Activated T-cell treated with anti-CD3 and anti-CD28 coated beads, Interleukin-2, amount 50 U/mL, for 24 hours (primary cell): ENCODE results near the gene CASP9.
"Not testable (repeated sequence)": the region's sequence is repeated elsewhere in the genome, so short reads cannot be mapped to it uniquely, and the experiment has no call there.

Source experiments
- DNase-seq: peaks from one replicate; pipeline ENCODE4 v3.0.0-alpha.2; 2020
- H3K27ac Mint-ChIP-seq: 2 replicates; pipeline ENCODE4 v1.8.0; 2020; ENCODE audit warnings: mild to moderate bottlenecking, mixed read lengths
- H3K27me3 Mint-ChIP-seq: 2 replicates; pipeline ENCODE4 v1.8.0; 2020; ENCODE audit warnings: mixed read lengths
- H3K36me3 Mint-ChIP-seq: 2 replicates; pipeline ENCODE4 v1.8.0; 2020; ENCODE audit warnings: low read depth, mixed read lengths
- H3K4me1 Mint-ChIP-seq: 2 replicates; pipeline ENCODE4 v1.8.0; 2020; ENCODE audit warnings: low read depth, mixed read lengths
- H3K4me3 Mint-ChIP-seq: 2 replicates; pipeline ENCODE4 v1.8.0; 2020; ENCODE audit warnings: mild to moderate bottlenecking, moderate library complexity, mixed read lengths
- H3K9me3 Mint-ChIP-seq: 2 replicates; pipeline ENCODE4 v1.8.0; 2020; ENCODE audit warnings: mixed read lengths

CASP9 gene

DNA sequence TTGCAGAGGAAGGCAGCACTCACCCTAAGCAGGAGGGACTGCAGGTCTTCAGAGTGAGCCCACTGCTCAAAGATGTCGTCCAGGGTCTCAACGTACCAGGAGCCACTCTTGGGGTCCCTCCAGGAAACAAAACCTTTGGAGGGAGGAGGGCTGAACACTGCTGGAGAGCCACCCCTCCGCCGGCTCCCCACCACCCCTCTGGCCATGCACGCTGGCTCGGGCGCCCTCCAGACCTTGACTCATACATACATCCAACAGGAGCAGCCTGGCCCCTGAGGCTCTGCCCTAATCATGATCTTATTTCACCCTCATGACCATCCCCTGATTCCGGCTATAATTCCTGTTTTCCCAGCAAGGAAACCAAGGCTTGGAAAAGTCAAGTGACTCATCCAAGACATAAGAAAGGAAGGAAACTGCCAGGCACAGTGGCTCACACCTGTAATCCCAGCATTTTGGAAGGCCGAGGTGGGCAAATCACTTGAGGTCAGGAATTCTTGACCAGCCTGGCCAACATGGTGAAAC, 30.1 kb downstream of the CASP9 start:
- H3K27ac Mint-ChIP-seq = no peak overlapping the region
- H3K27me3 Mint-ChIP-seq = no peaks in the 10 kb centered on the region

DNA sequence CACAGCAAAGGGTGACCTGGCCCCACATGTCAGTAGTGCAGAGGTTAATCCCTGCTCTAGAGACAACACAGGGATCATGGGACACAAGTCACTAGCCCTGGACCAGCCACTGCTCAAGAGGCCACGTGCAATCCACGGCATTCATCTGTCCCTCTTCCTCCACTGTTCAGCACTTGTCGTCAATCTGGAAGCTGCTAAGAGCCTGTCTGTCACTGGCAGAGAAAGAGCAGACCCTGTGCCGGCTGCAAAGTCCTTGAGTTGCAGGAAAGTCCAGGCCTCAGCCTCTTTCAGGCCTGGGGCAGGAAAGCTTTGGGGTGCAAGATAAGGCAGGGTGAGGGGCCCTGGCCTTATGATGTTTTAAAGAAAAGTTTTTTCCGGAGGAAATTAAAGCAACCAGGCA, 31.4 kb downstream of the CASP9 start:
- Mint-ChIP-seq H3K27me3 (no peaks in the 10 kb centered on the region), H3K36me3 (peaks cover 37% of the 10 kb centered on the region), H3K9me3 (no peaks in the 10 kb centered on the region), H3K4me1 (peaks cover 2% of the 10 kb centered on the region), H3K27ac (no peak overlapping the region), H3K4me3 (no peak overlapping the region)
- no peak for DNase-seq

More for the DNA sequence above, 30.1 kb downstream of the CASP9 start:
- Mint-ChIP-seq H3K36me3 (peaks cover 40% of the 10 kb centered on the region), H3K4me3 (no peak overlapping the region), H3K4me1 (peaks cover 2% of the 10 kb centered on the region), H3K9me3 (no peaks in the 10 kb centered on the region)
- no peak for DNase-seq

DNA sequence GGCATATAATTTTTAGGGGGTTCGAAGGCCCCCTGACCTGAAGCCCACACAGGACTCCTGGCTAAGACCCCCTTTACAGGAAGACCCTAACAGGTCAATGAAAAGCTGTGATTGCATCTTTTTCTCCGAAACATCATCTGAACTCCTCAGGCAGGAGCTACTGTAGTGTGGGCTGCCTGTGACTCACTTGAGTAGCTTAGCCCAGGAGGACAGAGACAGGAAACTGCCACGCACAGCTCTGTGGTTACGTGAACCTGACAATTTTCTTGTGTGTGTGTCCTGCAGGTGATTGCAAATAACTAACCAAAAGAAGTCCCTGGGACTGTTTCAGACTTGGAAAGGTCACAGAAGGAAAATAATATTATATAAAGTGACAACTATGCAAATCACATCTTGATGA, 33.0 kb downstream of the CASP9 start:
- H3K9me3 Mint-ChIP-seq = not testable (repeated sequence)

DNA sequence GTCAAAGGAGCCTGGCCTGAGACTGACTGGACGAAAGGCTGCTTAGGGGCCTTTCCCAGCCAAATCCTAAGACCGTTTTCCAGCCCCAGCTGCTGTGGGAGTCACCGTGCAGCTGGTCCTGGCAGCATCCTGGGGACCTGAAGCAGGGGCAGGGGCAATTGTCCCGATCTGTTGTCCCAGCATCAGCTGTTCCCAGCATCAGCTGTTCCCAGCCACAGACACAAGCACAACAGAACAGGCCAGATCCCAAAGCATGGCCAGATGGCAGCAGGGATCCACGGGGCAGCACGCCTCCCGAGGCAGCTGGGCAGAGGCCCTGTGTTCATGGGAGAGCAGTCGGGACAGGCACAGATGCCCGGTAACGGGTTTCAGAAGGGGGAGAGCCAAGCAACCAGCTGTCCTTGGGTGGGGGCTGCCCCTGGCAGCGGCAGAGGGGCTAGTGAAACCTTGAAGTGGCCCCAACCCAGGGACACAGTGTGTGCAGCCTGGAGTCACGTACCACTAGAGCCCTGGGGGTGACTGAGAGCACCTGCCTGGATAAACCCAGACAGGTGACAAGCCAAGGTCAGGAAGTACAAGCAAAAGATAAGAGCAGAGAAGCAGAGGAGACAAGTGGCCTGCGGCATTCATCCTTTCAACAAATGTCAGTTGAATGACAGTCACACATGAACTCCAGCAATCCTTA, 34.8 kb downstream of the CASP9 start:
- Mint-ChIP-seq H3K27ac (no peak overlapping the region), H3K36me3 (peaks cover 28% of the 10 kb centered on the region), H3K27me3 (no peaks in the 10 kb centered on the region), H3K9me3 (no peaks in the 10 kb centered on the region), H3K4me3 (no peak overlapping the region), H3K4me1 (peaks cover 2% of the 10 kb centered on the region)
- DNase-seq = no peak

More for the DNA sequence above, 33.0 kb downstream of the CASP9 start:
- not testable (repeated sequence) for H3K4me1 Mint-ChIP-seq, DNase-seq, H3K27ac Mint-ChIP-seq, H3K27me3 Mint-ChIP-seq, H3K4me3 Mint-ChIP-seq
- H3K36me3 Mint-ChIP-seq = peaks cover 37% of the 10 kb centered on the region

DNA sequence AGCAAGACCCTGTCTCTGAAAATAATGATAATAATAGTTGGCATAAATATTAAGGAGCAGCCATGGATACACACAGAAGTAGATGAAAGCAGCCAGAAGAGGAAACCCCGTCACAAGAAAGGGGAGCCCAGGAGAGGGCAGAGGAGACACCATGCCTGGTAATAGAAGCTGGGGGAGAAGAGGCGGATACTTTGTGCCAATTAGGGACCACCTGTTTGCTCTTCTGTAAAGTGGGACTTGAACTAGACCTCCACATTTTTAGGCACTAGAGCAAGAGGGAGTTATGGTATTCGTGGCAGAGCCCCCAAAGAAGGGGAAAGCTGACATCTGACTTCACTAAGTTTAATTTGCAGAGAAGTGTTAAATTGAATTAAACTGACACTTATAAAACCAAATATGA, 35.6 kb downstream of the CASP9 start:
- H3K4me1 Mint-ChIP-seq = peaks cover 2% of the 10 kb centered on the region
- no peak overlapping the region for H3K4me3 Mint-ChIP-seq
- no peaks in the 10 kb centered on the region for H3K27me3 Mint-ChIP-seq
- no peak for DNase-seq
- H3K27ac Mint-ChIP-seq = no peak overlapping the region
- peaks cover 20% of the 10 kb centered on the region for H3K36me3 Mint-ChIP-seq
- no peaks in the 10 kb centered on the region for H3K9me3 Mint-ChIP-seq

DNA sequence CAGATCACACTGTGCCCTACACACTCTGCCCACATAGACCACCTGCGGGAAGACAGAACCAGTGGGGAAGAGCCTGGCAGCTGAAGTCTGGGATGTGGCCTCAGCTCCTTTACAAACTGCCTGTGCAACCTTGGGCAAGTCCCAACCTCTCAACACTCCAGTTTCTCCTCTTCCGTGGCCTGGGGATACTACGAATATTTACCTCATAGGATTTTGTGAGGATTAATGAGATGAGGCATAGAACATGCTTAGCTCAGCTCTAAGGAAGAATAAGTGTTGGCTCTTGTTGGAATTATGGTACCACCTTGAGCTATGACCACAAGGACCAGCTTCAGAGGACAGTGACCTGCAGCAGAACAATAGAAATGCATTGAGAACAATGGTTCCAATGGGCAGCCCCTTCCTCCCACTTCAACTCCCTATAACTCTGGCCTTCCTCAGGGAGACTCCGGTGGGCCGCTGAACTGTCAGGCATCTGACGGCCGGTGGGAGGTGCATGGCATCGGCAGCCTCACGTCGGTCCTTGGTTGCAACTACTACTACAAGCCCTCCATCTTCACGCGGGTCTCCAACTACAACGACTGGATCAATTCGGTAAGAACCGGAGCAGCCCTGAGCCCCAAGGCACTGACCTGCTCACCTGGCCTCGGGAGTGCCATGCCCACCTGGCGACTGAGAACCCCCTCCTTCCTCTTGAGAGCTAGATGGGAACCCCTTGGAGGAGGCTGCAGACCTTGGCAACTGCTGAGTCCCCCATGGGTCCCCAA, 37.0 kb downstream of the CASP9 start:
- not testable (repeated sequence) for H3K27me3 Mint-ChIP-seq, DNase-seq, H3K4me3 Mint-ChIP-seq, H3K9me3 Mint-ChIP-seq, H3K4me1 Mint-ChIP-seq, H3K27ac Mint-ChIP-seq
- H3K36me3 Mint-ChIP-seq = peaks cover 10% of the 10 kb centered on the region

DNA sequence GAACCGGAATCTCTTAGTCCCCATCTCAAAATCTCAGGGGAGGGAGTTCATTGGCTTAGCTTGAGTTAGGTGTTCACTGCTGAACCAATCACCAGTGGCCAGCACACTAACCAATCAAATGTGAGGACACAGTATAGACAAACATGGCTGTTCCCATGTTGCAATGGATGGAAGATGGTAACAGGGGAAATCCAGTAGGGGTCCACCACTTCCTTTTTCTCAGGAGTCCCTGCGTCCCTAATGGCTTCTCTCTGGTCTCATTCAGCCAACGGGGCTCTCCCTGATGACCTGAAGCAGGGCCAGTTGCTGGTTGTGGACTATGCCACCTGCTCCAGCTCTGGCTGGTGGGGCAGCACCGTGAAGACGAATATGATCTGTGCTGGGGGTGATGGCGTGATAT, 38.4 kb downstream of the CASP9 start:
- Mint-ChIP-seq H3K4me1 (no peaks in the 10 kb centered on the region), H3K27me3 (no peaks in the 10 kb centered on the region), H3K9me3 (no peaks in the 10 kb centered on the region), H3K27ac (no peak overlapping the region), H3K4me3 (no peak overlapping the region), H3K36me3 (peaks cover 6% of the 10 kb centered on the region)
- no peak for DNase-seq

DNA sequence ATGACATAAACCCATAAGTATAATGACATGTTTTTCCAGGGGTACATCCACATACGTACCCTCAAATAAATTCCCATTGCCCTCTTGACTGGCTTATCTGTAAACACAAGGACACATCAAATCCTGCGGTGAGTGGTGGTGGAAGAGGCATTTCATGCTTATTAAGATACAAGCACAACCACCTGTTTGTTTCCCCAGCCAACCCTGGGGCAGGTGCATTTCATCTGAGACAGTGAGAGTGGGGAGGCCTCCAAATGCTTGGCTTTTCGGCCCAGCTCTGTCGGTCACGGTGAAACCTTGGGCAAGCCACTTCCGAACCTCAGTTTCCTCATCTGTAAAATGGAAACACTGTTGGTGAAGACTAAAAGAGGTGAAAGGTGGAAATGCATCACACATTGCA, 39.6 kb downstream of the CASP9 start:
- H3K27me3 Mint-ChIP-seq, H3K9me3 Mint-ChIP-seq, H3K4me3 Mint-ChIP-seq, H3K27ac Mint-ChIP-seq, DNase-seq, H3K4me1 Mint-ChIP-seq, H3K36me3 Mint-ChIP-seq: not testable (repeated sequence)

DNA sequence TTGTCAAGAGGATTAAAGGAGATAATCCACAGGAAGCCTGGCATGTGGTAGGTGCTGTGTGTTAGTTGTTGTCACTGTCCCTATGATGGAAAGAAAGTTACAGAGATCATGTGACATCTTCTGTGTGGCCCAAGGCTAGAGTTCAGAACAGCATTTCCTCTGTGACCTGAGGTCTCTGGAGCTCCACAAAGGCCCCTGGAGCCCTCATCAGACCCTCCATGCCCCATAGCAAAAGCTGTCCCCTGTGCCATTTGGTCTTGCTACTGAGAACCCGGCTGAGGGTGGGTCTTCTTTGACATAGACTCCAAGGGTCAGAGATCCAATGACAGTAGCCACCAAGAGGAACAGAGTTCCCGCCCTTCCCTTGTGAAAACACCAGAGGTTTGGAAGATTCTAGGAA, 40.0 kb downstream of the CASP9 start:
- H3K9me3 Mint-ChIP-seq = no peaks in the 10 kb centered on the region
- no peak overlapping the region for H3K27ac Mint-ChIP-seq
- no peak overlapping the region for H3K4me3 Mint-ChIP-seq
- peaks cover 6% of the 10 kb centered on the region for H3K36me3 Mint-ChIP-seq
- H3K27me3 Mint-ChIP-seq = no peaks in the 10 kb centered on the region
- H3K4me1 Mint-ChIP-seq = no peaks in the 10 kb centered on the region
- DNase-seq = no peak

DNA sequence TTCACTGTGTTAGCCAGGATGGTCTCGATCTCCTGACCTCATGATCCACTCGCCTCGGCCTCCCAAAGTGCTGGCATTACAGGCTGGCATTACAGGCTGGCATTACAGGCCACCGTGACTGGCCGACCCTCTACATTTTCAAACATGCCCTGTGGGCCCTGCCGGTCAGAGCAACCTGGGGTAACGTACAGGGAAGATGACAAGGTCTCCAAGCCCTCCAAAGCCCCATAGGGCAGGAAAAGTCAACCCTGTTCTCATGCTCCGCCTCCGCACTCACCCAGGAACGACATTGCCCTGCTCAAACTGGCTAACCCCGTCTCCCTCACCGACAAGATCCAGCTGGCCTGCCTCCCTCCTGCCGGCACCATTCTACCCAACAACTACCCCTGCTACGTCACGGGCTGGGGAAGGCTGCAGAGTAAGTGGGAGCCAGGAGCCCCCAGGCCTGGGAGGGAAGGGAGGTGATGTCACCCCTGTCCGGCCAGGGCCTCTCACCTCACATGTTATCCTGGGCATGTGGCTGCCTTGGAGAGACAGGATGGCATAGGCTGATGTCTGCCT, 41.0 kb downstream of the CASP9 start:
- not testable (repeated sequence) for H3K27ac Mint-ChIP-seq, DNase-seq

DNA sequence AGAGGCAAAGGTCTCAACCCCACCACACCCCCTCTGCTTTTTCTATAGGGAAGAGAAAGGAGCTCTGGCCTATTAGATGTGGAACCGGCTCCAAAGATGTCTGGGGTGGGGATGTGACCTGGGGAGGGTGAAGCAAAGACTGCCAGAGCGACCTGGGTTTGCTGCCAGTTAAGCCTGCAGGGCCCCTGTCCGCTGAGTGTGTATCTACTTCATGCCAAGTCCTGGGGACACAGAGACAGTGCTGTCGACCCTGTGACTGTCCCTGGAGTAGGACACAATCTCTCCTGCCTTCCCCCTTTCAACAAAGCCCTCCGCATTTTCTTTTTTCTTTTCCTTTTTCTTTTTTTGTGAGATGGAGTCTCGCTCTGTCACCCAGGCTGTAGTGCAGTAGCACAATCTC, 41.6 kb downstream of the CASP9 start:
- not testable (repeated sequence) for H3K27ac Mint-ChIP-seq, H3K36me3 Mint-ChIP-seq, H3K27me3 Mint-ChIP-seq, H3K4me1 Mint-ChIP-seq, H3K4me3 Mint-ChIP-seq, H3K9me3 Mint-ChIP-seq, DNase-seq

More for the DNA sequence above, 41.0 kb downstream of the CASP9 start:
- H3K9me3 Mint-ChIP-seq, H3K4me1 Mint-ChIP-seq, H3K4me3 Mint-ChIP-seq, H3K27me3 Mint-ChIP-seq, H3K36me3 Mint-ChIP-seq: not testable (repeated sequence)

DNA sequence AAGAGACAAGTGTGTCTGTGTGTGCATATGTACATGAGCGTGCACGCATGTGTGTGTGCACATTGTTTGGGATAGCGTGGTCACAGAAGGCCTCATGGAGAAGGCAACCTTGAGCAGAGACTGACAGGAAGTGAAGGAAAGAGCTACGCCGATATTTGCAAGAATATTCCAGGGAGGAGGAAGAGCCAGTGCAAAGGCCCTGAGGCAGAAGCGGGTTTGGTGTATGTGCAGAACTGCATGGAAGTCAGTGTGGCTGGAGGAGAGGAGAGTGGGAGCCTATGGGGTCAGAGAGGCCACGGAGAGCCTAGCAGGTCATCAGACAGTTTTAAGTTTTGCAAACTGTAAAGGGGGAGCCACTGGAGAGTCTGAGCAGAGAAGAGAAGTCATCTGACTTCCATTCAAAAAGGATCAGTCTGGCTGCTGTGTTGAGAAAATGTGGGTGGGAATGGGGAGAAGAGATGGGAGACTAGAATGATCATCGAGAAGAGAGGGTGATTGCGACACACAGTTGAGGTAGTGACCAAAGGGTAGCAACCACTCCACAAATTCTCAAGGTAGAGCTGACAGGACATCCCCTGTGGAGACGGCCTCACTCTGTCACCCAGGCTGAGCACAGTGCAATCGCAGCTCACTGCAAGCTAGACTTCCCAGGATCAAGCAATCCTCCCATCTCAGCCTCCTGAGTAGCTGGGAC, 44.2 kb downstream of the CASP9 start:
- H3K4me1 Mint-ChIP-seq = no peaks in the 10 kb centered on the region
- no peaks in the 10 kb centered on the region for H3K36me3 Mint-ChIP-seq
- no peak overlapping the region for H3K27ac Mint-ChIP-seq
- H3K4me3 Mint-ChIP-seq = no peak overlapping the region
- H3K9me3 Mint-ChIP-seq = no peaks in the 10 kb centered on the region
- no peak for DNase-seq
- no peaks in the 10 kb centered on the region for H3K27me3 Mint-ChIP-seq

DNA sequence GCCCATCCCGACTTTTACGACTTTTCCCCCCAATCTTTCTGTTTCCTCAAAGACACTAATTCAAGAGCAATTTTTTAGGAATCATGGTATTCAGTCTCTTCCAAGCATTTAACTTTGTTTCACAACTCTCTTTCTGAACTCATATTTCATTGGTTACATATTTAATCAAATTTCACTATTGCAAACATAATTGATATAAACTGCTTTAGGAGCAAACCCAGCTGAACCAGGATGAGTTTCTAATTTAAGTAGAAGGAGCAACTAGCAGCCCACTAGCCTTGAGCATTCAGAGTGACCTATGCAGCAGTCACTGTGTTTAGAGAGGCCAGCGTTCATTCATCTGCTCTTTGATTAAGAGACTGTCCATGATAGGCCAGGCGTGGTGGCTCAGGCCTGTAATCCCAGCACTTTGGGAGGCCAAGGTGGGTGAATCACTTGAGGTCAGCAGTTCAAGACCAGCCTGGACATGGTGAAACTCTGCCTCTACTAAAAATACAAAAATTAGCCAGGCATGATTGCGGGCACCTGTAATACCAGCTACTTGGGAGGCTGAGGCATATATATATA, 46.3 kb downstream of the CASP9 start:
- no peaks in the 10 kb centered on the region for H3K36me3 Mint-ChIP-seq
- H3K4me3 Mint-ChIP-seq = no peak overlapping the region
- no peaks in the 10 kb centered on the region for H3K27me3 Mint-ChIP-seq
- H3K9me3 Mint-ChIP-seq = no peaks in the 10 kb centered on the region
- no peak for DNase-seq
- no peak overlapping the region for H3K27ac Mint-ChIP-seq
- no peaks in the 10 kb centered on the region for H3K4me1 Mint-ChIP-seq

DNA sequence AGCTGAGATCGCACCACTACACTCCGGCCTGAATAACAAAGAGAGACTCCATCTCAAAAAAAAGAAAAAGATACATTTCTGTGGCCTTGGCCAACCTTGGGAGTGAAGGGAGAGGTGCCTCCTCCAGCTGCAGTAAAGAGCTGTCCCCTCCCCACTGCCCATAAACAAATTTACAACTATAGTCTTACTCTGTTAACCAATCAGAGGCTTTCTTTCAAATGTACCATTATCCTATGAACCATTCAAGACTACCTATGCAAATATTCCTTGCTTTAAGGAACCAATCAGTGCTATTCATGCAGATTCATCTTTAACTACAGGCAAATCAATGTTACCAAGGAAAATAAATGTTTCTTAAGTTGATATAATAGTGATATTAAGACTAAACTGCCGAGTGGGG, 47.1 kb downstream of the CASP9 start:
- H3K4me3 Mint-ChIP-seq = no peak overlapping the region
- H3K4me1 Mint-ChIP-seq = no peaks in the 10 kb centered on the region
- H3K27me3 Mint-ChIP-seq = no peaks in the 10 kb centered on the region

More for the DNA sequence above, 47.1 kb downstream of the CASP9 start:
- no peak for DNase-seq
- H3K9me3 Mint-ChIP-seq = no peaks in the 10 kb centered on the region
- H3K36me3 Mint-ChIP-seq = no peaks in the 10 kb centered on the region
- no peak overlapping the region for H3K27ac Mint-ChIP-seq
